Measurements from ENCODE around the gene SMIM27. TPM values are rescaled to one million over a fixed set of nuclear protein-coding genes. Genes with fewer than 3 reads are reported as not detected.

SMIM27 gene
- total and polyA plus RNA-seq, 2 of the 8 experiments (the other 6 are each of a cell fraction or from before 2014, with no cell fraction given) = 3.6 to 18.1 TPM

DNA sequence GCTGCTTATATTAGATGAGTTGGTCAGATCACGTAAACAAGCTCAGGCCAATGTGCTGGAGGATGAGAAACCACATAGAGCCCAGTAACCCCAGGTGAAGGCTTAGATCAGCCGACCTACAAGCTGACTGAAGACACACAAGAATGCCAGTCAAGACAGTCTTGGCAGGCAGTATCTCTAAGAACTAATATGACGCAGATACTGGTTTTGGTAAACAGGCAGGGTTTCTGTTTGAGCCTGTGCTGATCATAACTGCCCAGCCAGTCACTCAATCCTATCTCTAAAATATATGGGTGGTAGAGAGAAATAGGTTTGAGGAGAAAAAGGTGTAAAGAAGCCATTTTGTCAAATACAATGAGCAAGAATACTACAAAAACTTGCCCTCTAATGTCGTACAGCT is 18.3 kb upstream of the SMIM27 start:
- no peak overlapping the region for H2BK12ac ChIP-seq (ENCODE audit: low read depth, low read length)
- H3K4me1 ChIP-seq (replicated peaks in 1 of 4; ENCODE audit: control insufficient read depth in 3 of 4, insufficient read depth in 4 of 4, low read length in 3 of 4) = no peaks in the 10 kb centered on the region
- H2BK5ac ChIP-seq (ENCODE audit: low read depth, low read length) = no peak overlapping the region
- H3K9me3 ChIP-seq (ENCODE audit: insufficient read depth in 2 of 2, low read depth in 1 of 2, low read length in 1 of 2) = no peaks in the 10 kb centered on the region
- H3K4ac ChIP-seq (replicated peaks; ENCODE audit: insufficient read length, low read depth, low read length) = no peak overlapping the region
- no peak overlapping the region for H4K8ac ChIP-seq (ENCODE audit: extremely low read depth, insufficient read depth, low read length)
- peaks cover 0 to 4% of the 10 kb centered on the region in 2 experiments for H4K20me1 ChIP-seq (replicated peaks in 1 of 2; ENCODE audit: control insufficient read depth in 1 of 2, insufficient read depth in 2 of 2, low read length in 2 of 2)
- no peak overlapping the region for H3K27ac ChIP-seq (ENCODE audit: low read depth, low read length)
- no peak overlapping the region for H3K56ac ChIP-seq (replicated peaks; ENCODE audit: insufficient read length, low read depth, low read length)
- no peaks in the 10 kb centered on the region for H3K23me2 ChIP-seq (ENCODE audit: low read depth, low read length)
- peaks cover 0 to 4% (median 0%) of the 10 kb centered on the region in 4 experiments; a peak in 2 of 8 replicates for H3K36me3 ChIP-seq (ENCODE audit: control insufficient read depth in 2 of 4, insufficient read depth in 4 of 4, low read length in 3 of 4)
- H3K79me1 ChIP-seq (ENCODE audit: low read depth, low read length) = no peaks in the 10 kb centered on the region
- ChIA-PET POLR2A (ENCODE audit: partially characterized antibody) (interaction anchor here (3.3 kb wide), 1 partner anchor 11 kb away, joined by 11 read pairs; no protein-coding TSS in a partner anchor), CTCF (ENCODE audit: partially characterized antibody) (interaction anchor here (1.1 to 2.5 kb wide), 7 partner anchors 8 to 155 kb away, joined by 3 to 10 read pairs (median 3); partner anchors contain the start of gene RIGI)
- DNase-seq (ENCODE audit: low read depth in 1 of 2, low spot score in 2 of 2) (no peak), FAIRE-seq (no peak)
- H2BK20ac ChIP-seq (ENCODE audit: low read length) = no peak overlapping the region
- H4K5ac ChIP-seq (ENCODE audit: insufficient read length, low read depth, low read length) = no peak overlapping the region
- H3K9ac ChIP-seq (replicated peaks in 1 of 4; ENCODE audit: extremely low read depth in 1 of 4, low read depth in 3 of 4, low read length in 3 of 4) = no peak overlapping the region
- H2BK15ac ChIP-seq (ENCODE audit: low read length) = no peak overlapping the region
- H3K14ac ChIP-seq (ENCODE audit: insufficient read length) = no peak overlapping the region
- no peaks in the 10 kb centered on the region for H3K79me2 ChIP-seq (ENCODE audit: control insufficient read depth in 1 of 2, insufficient read depth in 2 of 2, low read length in 2 of 2)
- 93% methylated on average over 4 of the region's 4 CpGs; no CpG with 5 or more reads in 1 of the 2 experiments for WGBS, 2 experiments (ENCODE audit: extremely low coverage in 1 of 2, insufficient coverage in 1 of 2, insufficient read length in 1 of 2, insufficient replicate concordance in 2 of 2, low coverage in 1 of 2, low lambda C conversion rate in 2 of 2, missing lambda C conversion rate in 1 of 2)
- no peak overlapping the region for H3K4me2 ChIP-seq (ENCODE audit: insufficient read depth in 1 of 2, low read depth in 2 of 2, low read length in 2 of 2)
- H4K91ac ChIP-seq (replicated peaks; ENCODE audit: insufficient read length, low read length) = no peak overlapping the region
- H2AK5ac ChIP-seq (ENCODE audit: low read depth, low read length) = no peak overlapping the region
- H2AFZ ChIP-seq (ENCODE audit: low read length) = no peak overlapping the region
- H3K27me3 ChIP-seq (replicated peaks in 1 of 4; ENCODE audit: control insufficient read depth in 3 of 4, extremely low read depth in 1 of 4, insufficient read depth in 3 of 4, low read length in 3 of 4) = no peaks in the 10 kb centered on the region
- no peak overlapping the region for H3K18ac ChIP-seq (ENCODE audit: extremely low read depth, low read length)
- no peak overlapping the region for H2BK120ac ChIP-seq (replicated peaks; ENCODE audit: low read depth, low read length)
- no peak overlapping the region for H3K23ac ChIP-seq (ENCODE audit: insufficient read length)
- no peak for TF ChIP-seq SRF (IDR thresholded peaks at IDR 0.05; ENCODE audit: low read depth, low read length)
- no peak for TF ChIP-seq CHD2 (IDR thresholded peaks at IDR 0.05; ENCODE audit: low read length)
- TF ChIP-seq CEBPB (IDR thresholded peaks at IDR 0.05; ENCODE audit: low read depth, low read length) = no peak
- no peak for TF ChIP-seq SAP30 (IDR thresholded peaks at IDR 0.05; ENCODE audit: insufficient read depth, insufficient replicate concordance, low read length)
- H3K4me3 ChIP-seq (ENCODE audit: extremely low read depth in 1 of 4, insufficient read depth in 2 of 4, low read depth in 3 of 4, low read length in 4 of 4) = no peak overlapping the region

Data from H1 (cell line).